Stimulated activated CD8-positive, alpha-beta memory T cell treated with anti-CD3 and anti-CD28 coated beads, Interleukin-2, amount 100 ng/mL, for 1 hour (primary cell): ENCODE results near the gene SLC13A1.
"Not testable (repeated sequence)": the region's sequence is repeated elsewhere in the genome, so short reads cannot be mapped to it uniquely, and the experiment has no call there.

Experiments
- DNase-seq, 2 donors: peaks; one replicate each; pipeline ENCODE4 v3.0.0-alpha.2; 2020; ENCODE audit warnings: low read depth in 2 of 2

SLC13A1 gene

DNA sequence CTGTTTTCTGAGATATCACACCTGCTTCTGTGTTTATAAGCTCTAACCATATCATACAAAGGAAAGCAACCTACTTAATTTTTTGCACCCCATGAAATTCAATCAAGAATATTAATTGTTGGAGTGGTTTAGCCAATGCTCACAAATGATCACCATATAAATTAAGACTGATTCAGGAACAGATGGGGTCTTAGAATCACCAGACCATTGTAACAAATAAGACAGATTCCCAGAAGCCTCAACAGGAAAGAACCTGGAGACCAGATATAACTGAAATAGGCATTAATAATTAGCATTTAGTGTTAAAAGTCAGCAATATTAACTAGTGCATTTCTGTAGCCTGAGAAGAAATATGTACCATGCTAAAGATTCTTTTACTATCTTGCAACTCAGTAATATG, 73.6 kb downstream of the SLC13A1 start:
- no peak for DNase-seq

DNA sequence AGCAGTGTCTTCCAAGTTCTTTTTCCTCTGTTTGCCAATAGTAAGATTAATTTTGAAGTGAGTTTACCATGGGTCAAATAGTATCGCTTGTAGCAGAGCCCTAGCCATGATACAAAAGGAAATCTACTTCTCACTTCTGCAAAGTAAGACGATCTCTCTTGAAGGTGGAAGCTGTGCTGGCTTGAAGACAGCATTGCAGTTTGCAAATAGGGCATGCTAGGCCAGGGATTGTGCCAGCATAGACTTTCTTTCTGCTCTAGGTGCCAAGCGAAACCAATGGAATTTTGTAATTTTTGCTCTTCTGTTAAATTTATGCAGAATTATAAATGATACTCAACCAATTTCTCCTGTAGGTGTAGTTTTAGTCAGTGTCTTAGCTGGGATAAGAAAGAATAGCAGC, 74.5 kb downstream of the SLC13A1 start:
- DNase-seq: no peak

DNA sequence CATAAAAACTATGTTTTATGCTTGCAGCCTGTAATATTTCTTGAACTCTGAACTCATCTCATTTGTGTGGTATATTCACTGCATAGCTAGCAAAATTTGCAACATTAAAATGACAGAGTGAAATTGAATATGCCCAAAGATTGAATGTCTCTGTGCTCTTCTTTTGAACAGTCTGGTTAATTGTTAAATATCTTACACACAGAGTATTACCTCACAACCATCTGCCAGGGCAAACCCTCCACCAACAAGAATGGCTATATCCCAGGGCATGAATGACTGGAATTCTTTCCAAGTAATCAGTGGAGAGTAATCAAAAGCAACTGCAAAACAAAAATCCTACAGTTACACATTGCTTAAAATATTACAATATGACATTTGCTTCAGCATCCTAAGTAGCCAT, 76.9 kb downstream of the SLC13A1 start:
- no peak for DNase-seq

DNA sequence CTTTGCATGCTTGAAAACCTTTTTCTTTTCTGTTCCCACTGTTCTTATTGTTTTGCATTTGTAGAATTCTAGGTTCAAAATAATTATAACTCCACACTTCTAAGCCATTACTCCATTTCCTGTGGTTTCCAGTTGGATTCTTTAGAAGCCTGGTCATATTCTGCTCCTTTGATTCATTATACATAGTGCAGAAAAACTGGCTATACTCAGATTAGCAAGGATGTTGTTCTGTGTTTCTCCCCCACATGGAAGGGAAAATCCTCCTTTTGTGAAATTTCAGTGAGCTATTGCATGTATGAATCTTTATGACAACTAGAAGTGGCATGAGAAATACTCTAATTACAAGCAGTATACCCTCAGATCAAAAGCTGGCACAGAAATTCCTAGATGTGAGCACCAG, 79.5 kb downstream of the SLC13A1 start:
- no peak for DNase-seq

DNA sequence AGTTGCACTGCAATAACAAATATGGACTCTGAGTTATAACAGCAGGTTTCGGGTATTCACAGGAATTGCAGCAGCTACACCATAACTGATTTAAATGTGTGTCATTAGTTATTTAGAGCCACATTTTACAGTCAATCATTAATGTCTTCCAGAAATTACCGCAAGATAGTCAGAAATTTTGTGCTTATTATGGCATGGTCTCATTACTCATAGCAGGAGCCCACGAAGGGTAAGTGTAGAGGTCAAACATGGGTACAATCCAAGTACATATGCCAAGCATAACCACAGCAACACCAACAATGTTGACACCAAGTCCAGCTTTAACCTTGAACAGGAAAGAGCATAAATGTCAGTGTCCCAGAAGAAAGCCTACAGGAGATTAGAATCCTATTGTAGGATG, 84.4 kb downstream of the SLC13A1 start:
- DNase-seq: no peak

DNA sequence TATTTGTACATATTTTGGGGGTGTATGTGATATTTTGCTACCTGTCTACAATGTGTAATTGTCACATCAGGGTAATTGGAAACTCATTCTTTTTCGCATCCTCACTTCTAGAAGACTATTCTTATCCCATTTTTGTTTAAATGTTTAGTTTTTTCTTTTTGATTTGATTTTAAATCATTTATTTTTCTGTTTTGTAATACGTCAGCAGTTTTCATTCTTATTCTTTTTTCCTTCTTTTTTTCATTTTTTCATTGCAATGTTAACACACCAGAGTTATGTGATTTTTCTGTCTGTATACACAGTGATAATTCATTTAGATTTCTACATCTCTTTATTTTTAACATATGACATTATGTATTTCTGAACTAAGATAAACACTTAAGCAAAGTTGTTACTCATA, 85.5 kb downstream of the SLC13A1 start:
- no peak for DNase-seq

DNA sequence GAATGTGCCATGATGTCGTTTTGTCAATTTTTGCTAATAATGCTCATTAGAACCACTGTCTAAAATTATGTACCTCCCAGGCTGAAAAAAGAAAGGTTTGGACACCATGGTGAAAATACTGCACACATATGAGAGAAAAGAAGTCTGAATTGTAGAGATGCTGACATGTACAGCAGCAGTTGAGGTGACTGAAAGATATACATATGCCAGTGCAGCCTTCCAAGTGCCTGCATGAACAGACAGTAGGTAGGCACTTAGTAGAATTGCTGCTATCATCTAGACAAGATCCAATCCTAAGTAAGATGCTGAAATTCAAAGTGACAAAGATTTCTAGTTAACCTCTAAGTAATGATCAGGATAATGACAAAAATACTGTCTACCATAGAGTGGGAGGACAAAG, 86.9 kb downstream of the SLC13A1 start:
- DNase-seq: no peak

DNA sequence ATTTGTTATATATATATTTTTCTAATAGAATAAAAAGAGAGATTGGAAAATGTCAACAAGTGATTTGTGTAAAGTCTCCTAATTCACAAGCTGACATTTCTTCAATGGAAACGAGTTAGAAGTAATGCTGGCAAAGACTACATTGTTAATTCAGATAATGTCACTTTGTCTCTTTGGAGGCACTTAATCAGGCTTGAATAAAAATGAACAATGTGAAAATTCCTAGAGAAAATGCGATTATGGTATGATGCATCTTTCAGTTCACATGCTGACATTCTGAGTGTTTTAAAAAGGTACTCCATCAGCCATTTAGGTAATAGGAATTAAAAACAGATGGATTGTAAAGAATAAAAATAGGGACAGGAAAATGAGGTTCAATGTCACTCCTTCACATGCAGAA, 100.1 kb downstream of the SLC13A1 start:
- DNase-seq: no peak

DNA sequence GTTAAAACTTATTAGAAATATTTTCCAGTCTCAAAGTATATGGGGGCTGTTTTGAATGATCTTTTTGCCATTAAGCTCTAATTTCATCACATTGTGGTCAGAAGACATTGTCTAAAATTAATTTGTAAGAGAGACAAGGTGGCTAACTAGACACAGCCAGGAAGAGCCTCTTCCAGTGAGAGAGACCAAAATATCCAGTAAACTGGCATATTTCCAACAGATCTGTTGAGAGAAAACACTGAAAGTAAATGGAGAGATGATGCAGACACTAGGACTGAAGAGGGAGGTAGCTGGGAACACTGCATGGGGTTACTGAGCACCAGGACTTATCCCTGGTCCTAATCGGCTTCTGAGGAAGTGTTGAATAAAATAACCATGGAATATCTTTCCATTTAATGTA, 102.8 kb downstream of the SLC13A1 start:
- DNase-seq: no peak

DNA sequence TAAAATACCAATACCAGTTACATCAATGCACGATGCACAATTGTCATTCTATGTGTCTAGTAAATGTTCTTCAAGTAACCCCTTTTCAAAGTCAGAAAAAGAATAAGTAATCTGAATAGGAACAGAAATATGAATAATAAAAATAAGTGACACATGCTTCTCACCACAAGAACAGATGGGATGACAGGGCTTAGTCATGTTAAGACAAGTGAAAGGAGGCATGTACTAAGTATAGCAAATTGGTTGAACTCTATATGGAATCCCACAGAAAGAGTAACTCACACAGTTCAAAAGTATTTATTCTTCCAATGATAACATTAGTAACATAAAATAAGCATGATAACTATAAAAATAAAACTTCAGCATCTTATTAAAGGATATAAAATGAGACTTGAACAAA, 103.3 kb downstream of the SLC13A1 start:
- DNase-seq: no peak

DNA sequence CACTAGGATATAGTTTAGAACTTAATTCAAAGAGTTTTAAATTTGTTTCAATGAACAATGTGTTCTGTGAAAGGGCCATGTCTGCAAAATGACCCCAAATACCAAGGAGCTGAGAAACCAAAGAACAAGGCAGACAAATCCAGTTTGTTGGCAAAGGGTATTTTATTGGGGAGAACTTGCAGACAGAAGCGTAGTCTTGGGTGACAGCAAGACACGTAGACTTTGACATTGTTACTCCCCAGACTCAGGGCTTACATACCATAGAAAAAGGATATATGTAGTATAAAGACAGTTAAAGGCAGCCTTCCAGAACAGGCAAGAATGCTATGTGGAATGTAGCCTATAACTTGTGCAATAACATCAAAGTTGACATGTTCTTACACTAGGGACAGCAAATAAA, 109.3 kb downstream of the SLC13A1 start:
- DNase-seq: no peak

DNA sequence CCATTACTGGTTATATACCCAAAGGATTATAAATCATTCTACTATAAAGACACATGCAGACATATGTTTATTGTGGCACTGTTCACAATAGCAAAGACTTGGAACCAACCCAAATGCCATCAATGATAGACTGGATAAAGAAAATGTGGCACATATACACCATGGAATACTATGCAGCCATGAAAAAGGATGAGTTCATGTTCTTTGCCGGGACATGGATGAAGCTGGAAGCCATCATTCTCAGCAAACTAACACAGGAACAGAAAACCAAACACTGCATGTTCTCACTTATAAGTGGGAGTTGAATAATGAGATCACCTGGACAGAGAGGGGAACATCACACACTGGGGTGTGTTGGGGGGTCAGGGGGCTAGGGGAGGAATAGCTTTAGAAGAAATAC, 112.9 kb downstream of the SLC13A1 start:
- not testable (repeated sequence) for DNase-seq

DNA sequence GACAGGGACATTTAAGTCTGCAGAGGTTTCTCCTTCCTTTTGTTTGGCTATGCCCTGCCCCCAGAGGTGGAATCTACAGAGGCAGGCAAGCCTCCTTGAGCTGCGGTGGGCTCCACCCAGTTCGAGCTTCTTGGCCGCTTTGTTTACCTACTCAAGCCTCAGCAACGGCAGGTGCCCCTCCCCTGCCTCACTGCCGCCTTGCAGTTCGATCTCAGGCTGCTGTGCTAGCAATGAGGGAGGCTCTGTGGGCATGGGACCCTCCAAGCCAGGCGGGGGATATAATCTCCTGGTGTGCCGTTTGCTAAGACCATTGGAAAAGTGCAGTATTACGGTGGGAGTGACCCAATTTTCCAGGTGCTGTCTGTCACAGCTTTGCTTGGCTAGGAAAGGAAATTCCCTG, 114.9 kb downstream of the SLC13A1 start:
- not testable (repeated sequence) for DNase-seq

DNA sequence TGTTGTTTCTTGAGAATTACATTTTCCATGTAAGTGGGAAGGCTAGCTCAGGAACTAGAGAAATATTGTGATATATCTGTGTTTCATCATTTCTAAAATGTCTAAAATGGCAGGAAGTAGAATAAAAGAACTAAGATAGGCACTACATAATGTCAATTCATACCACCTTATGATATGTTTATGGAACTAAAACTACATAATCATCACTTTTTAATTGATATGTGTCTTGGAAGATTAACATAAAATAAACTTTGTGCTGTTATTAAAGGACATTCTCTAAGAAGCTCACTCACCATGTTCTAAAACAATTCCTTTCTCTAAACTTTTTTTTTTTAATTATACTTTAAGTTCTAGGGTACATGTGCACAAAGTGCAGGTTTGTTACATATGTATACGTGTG, 120.7 kb downstream of the SLC13A1 start:
- DNase-seq: no peak

DNA sequence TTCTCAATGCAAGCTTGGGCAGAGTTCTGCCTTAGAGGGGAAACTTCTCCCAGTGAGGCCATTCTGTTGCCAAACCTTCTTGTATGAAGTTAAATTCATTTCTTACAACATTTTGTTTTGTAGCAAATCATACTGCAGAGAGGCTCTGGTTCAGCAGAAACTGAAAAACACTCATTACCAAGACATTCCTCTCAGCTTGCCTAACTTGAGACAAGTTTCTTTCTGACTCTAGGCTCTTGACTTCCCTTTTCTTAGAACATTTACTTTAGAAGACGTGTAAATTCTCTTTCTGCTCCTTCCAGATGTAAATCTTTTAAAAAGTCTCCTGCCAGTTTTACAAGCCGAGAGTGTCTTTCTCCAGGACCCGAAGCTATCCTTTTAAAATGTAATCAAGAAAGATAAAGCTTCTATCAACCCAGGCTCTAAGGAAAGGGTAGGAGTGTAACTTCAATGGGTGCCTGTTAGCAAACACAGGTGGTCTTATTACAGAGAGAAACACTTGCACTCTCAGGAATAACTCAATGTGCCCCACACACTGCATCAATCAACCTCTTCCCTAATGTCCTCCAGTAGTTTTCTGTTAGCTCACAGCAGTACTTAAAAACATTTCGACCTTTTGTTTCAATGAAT, 123.8 kb downstream of the SLC13A1 start:
- DNase-seq: no peak

DNA sequence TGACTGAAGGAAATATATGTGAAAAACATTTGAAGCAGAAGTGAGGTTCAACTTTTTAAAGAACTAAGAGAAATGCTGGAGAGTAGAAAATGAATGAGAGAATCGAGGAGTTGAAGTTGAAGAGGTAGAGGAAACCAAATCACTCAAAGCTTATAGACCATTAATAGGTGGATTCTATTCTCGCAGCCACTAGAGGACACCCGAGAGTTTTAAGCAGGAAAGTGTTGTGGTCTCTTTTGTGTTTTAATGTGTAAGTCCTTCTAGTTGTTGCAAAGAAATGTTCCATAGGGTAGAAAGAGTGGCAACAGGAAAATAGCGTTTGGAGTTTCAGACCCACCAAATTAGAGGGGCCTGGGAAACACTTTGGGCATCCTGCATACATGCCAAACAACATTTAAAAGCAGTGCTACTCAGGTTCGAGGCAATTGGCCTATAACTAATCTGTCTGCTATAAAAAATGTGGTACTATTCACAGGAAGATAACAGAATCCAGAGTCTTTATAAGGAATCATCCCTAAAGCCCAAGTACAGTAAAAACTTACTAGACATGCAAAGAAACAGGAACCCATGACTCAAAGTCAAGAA, 129.0 kb downstream of the SLC13A1 start:
- DNase-seq: no peak

DNA sequence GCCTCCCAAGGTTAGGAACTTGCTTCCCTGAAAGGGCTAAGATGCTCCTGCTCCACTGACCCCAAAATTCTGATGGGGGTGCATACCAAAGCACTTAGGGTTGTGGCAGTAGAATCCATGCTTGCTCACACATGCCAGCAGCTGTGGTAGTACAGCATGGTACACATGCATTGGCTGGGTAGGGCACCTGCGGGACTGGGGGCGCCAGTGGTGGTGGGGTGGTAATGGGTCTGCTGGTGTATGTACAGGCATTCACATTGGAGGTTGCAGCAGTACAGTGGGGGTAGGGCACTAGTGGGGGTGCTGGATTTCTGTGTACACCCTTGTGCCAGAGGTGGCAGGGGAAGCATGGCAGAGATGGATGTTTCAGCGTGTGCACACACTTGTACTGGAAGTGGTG, 132.0 kb downstream of the SLC13A1 start:
- no peak for DNase-seq
